B cell (primary cell): Measurements from ENCODE around the gene RIMS3. TPM values are rescaled to one million over a fixed set of nuclear protein-coding genes. Genes with fewer than 3 reads are reported as not detected.

Experiments used
- ATAC-seq: fragments of 200-7000 bp; cut with Tn5 transposase; one replicate; pipeline ENCODE4 v1.10.0; 2021; ENCODE audit warnings: low read depth, mild to moderate bottlenecking, moderate number of reproducible peaks, moderate library complexity
- CTCF ChIA-PET: fragments of 350-600 bp; sonication (Branson Sonifier 250); formaldehyde crosslinking; loops from one replicate; lab custom pipeline; 2021; ENCODE audit warnings: antibody characterized with exemption, inconsistent platforms; lab: Charles Lee
- POLR2A ChIA-PET: fragments of 350-600 bp; sonication (Branson Sonifier 250); formaldehyde crosslinking; loops from one replicate; lab custom pipeline; 2021; ENCODE audit warnings: antibody characterized with exemption; lab: Charles Lee
- DNase-seq: peaks from one replicate; pipeline ENCODE4 v3.0.0; 2013
- H2AFZ ChIP-seq: 2 replicates; pipeline ENCODE4 v1.6.1; 2012; ENCODE audit warnings: mild to moderate bottlenecking, low read depth, low read length; ENCODE audit not compliant: insufficient read depth, poor library complexity, severe bottlenecking
- H3K27ac ChIP-seq, 2 donors: 1 replicate in 1 of 2; 2 replicates in 1 of 2; pipeline ENCODE4 v1.5.1; 2012 to 2013; ENCODE audit warnings: low read length in 2 of 2, mild to moderate bottlenecking in 2 of 2, moderate library complexity in 1 of 2
- H3K27me3 ChIP-seq, 4 experiments: fragments of 200-600 bp in 1 of 4; sonication (generic) in 1 of 4; replicated peaks in 1 of 4; 1 replicate in 2 of 4; 2 replicates in 2 of 4; pipeline versions ENCODE4 v1.6.1 to v1.7.0; 2013 to 2016; ENCODE audit warnings: low read length in 3 of 4, mild to moderate bottlenecking in 2 of 4, mixed read lengths in 1 of 4, moderate library complexity in 1 of 4; ENCODE audit not compliant: insufficient read depth in 4 of 4, control insufficient read depth in 3 of 4; ENCODE audit errors: control extremely low read depth in 1 of 4
- H3K36me3 ChIP-seq, 2 experiments: replicated peaks in 1 of 2; 1 replicate in 1 of 2; 2 replicates in 1 of 2; pipeline versions ENCODE4 v1.6.1 to v1.7.1; 2013; ENCODE audit warnings: low read length in 1 of 2; ENCODE audit not compliant: insufficient read depth in 2 of 2, control insufficient read depth in 1 of 2; ENCODE audit errors: control extremely low read depth in 1 of 2, extremely low read depth in 1 of 2
- H3K4me1 ChIP-seq, 2 donors: fragments of 200-600 bp in 1 of 2; sonication (generic) in 1 of 2; 1 replicate in 1 of 2; 2 replicates in 1 of 2; pipeline versions ENCODE4 v1.5.1 to v1.6.1; 2013 to 2017; ENCODE audit warnings: low read length in 2 of 2; ENCODE audit not compliant: control insufficient read depth in 2 of 2, insufficient read depth in 2 of 2
- H3K4me2 ChIP-seq: replicated peaks from 2 replicates; pipeline ENCODE3; 2012; ENCODE audit warnings: mild to moderate bottlenecking, low read depth, low read length; ENCODE audit not compliant: poor library complexity, severe bottlenecking
- H3K4me3 ChIP-seq, 5 experiments: fragments of 200-600 bp in 1 of 5; sonication (generic) in 1 of 5; 1 replicate in 3 of 5; 2 replicates in 2 of 5; pipeline versions ENCODE4 v1.5.1 to v1.7.0; 2011 to 2016; ENCODE audit warnings: low read length in 4 of 5, mild to moderate bottlenecking in 4 of 5, low read depth in 2 of 5, control low read depth in 1 of 5, moderate library complexity in 1 of 5; ENCODE audit not compliant: insufficient read depth in 1 of 5; ENCODE audit errors: control extremely low read depth in 1 of 5, extremely low read depth in 1 of 5
- H3K79me2 ChIP-seq: fragments of 200-600 bp; sonication (generic); one replicate; pipeline ENCODE4 v1.6.0; 2016; ENCODE audit warnings: low read length; ENCODE audit not compliant: control insufficient read depth, insufficient read depth
- H3K9ac ChIP-seq: fragments of 200-600 bp; sonication (generic); 2 replicates; pipeline ENCODE4 v1.6.1; 2017; ENCODE audit warnings: mild to moderate bottlenecking, low read length, moderate library complexity
- H3K9me3 ChIP-seq, 3 donors: one replicate each; pipeline versions ENCODE4 v1.6.1 to v1.7.1; 2013; ENCODE audit warnings: low read length in 2 of 3; ENCODE audit not compliant: control insufficient read depth in 2 of 3, insufficient read depth in 1 of 3; ENCODE audit errors: control extremely low read depth in 1 of 3
- H4K20me1 ChIP-seq: 2 replicates; pipeline ENCODE4 v1.6.0; 2012; ENCODE audit warnings: mild to moderate bottlenecking, low read length; ENCODE audit not compliant: insufficient read depth, control insufficient read depth, poor library complexity, severe bottlenecking
- H3K27ac Mint-ChIP-seq: one replicate; pipeline ENCODE4 v1.8.0; 2021; ENCODE audit warnings: mixed read lengths
- H3K27me3 Mint-ChIP-seq: one replicate; pipeline ENCODE4 v1.8.0; 2021; ENCODE audit warnings: mixed read lengths
- H3K4me1 Mint-ChIP-seq: one replicate; pipeline ENCODE4 v1.8.0; 2021; ENCODE audit warnings: mixed read lengths
- H3K4me3 Mint-ChIP-seq: one replicate; pipeline ENCODE4 v1.8.0; 2021; ENCODE audit warnings: mixed read lengths
- H3K9me3 Mint-ChIP-seq: one replicate; pipeline ENCODE4 v1.8.0; 2022; ENCODE audit warnings: mixed read lengths; ENCODE audit not compliant: insufficient read depth
- EZH2 ChIP-seq: IDR thresholded peaks from 2 replicates; pipeline ENCODE4 v1.6.1; 2012; ENCODE audit warnings: borderline replicate concordance, low read depth, mild to moderate bottlenecking, moderate library complexity, low read length; ENCODE audit not compliant: insufficient read depth, poor library complexity, severe bottlenecking
- WGBS: methylation state at CpG from one replicate; pipeline ENCODE4 v1.1.5; 2013; ENCODE audit warnings: missing lambda C conversion rate; ENCODE audit not compliant: insufficient coverage; 5-methylcytosine and 5-hydroxymethylcytosine counted together
- intact Hi-C: fragments of 100-400 bp; cut with micrococcal nuclease; formaldehyde crosslinking; loops from one replicate; pipeline ENCODE4 v1.10.0; 2022
- polyA plus RNA-seq: library from polyadenylated mRNA; depleted of rRNA; stranded (reverse); fragments of >200 nt; gene quantifications from 2 replicates; pipeline ENCODE4 v1.2.3, GENCODE V29; 2012
- total RNA-seq, 2 donors: library from RNA; stranded (reverse); fragments of 120-200 nt in 1 of 2; gene quantifications; 1 replicate in 1 of 2; 2 replicates in 1 of 2; pipeline versions ENCODE4 v1.2.3 to v1.2.4, GENCODE V29; 2013 to 2022
- TF ChIP-seq, protein P1 (sequence below): fragments of 200-600 bp; IDR thresholded peaks from one replicate; pipeline ENCODE4 v1.8.0; 2022; ENCODE audit warnings: antibody characterized with exemption, mild to moderate bottlenecking

RIMS3 gene
- total and polyA plus RNA-seq, 2 donors (not counting 1 experiment from before 2014, with no cell fraction given) = 1.1 to 5.4 TPM

DNA sequence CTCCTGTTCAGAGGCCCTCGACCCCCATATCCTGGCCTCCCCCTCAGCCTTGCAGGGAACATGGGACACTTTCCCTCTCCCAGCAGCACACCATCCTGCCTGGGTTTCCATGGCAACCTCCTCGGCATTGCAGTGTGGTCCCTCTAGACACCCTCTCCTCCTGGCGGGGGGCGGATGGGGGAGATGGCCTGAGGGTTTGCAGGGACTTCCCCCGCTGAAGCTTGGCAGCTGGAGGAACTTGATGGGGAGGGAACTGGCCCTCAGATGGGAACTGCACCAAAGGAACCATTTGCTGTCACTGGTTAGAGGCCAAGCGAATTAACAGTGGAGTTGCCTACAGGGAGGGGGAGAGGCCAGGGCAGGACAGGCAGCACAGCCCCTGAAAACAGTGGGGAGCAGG, 28.7 kb downstream of the RIMS3 start:
- Histone ChIP-seq H2AFZ (no peak overlapping the region), H3K79me2 (no peaks in the 10 kb centered on the region), H3K4me1 (peaks cover 10 to 15% of the 10 kb centered on the region in 2 donors), H3K27ac (no peak overlapping the region), H3K4me3 (no peak overlapping the region), H3K4me2 (no peak overlapping the region), H3K9me3 (peaks cover 0 to 9% (median 0%) of the 10 kb centered on the region in 3 donors), H3K36me3 (no peaks in the 10 kb centered on the region), H3K9ac (no peak overlapping the region), H4K20me1 (no peaks in the 10 kb centered on the region), H3K27me3 (no peaks in the 10 kb centered on the region)
- ATAC-seq (no peak), DNase-seq (no peak)
- Mint-ChIP-seq H3K27ac (no peak overlapping the region), H3K9me3 (no peaks in the 10 kb centered on the region), H3K4me3 (no peak overlapping the region), H3K4me1 (peaks cover 12% of the 10 kb centered on the region), H3K27me3 (no peaks in the 10 kb centered on the region)
- WGBS = 70% methylated on average over 4 of the region's 6 CpGs
- ChIA-PET CTCF (no interaction called here), POLR2A (no interaction called here)
- intact Hi-C loops = no loop called here
- TF ChIP-seq EZH2 = no peak
- TF ChIP-seq, protein P1, sequence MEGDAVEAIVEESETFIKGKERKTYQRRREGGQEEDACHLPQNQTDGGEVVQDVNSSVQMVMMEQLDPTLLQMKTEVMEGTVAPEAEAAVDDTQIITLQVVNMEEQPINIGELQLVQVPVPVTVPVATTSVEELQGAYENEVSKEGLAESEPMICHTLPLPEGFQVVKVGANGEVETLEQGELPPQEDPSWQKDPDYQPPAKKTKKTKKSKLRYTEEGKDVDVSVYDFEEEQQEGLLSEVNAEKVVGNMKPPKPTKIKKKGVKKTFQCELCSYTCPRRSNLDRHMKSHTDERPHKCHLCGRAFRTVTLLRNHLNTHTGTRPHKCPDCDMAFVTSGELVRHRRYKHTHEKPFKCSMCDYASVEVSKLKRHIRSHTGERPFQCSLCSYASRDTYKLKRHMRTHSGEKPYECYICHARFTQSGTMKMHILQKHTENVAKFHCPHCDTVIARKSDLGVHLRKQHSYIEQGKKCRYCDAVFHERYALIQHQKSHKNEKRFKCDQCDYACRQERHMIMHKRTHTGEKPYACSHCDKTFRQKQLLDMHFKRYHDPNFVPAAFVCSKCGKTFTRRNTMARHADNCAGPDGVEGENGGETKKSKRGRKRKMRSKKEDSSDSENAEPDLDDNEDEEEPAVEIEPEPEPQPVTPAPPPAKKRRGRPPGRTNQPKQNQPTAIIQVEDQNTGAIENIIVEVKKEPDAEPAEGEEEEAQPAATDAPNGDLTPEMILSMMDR = no peak

GRCh38 chr1:40635763-40636500, 29.6 kb downstream of the RIMS3 start:
- POLR2A ChIA-PET = no interaction called here
- WGBS = 97% methylated on average over 20 of the region's 25 CpGs
- no peak for DNase-seq

More at GRCh38 chr1:40635763-40636500, 29.6 kb downstream of the RIMS3 start:
- no peak overlapping the region for H3K27ac Mint-ChIP-seq
- Histone ChIP-seq H3K27me3 (no peaks in the 10 kb centered on the region), H3K27ac (no peak overlapping the region), H3K79me2 (no peaks in the 10 kb centered on the region), H3K9ac (no peak overlapping the region), H2AFZ (no peak overlapping the region), H4K20me1 (no peaks in the 10 kb centered on the region), H3K4me1 (peaks cover 10 to 15% of the 10 kb centered on the region in 2 donors), H3K4me3 (no peak overlapping the region), H3K4me2 (no peak overlapping the region), H3K36me3 (no peaks in the 10 kb centered on the region), H3K9me3 (peaks cover 0 to 9% (median 0%) of the 10 kb centered on the region in 3 donors)
- no peak overlapping the region for H3K4me3 Mint-ChIP-seq
- intact Hi-C loops = no loop called here
- no peak for ATAC-seq
- H3K27me3 Mint-ChIP-seq = no peaks in the 10 kb centered on the region
- H3K9me3 Mint-ChIP-seq = no peaks in the 10 kb centered on the region
- CTCF ChIA-PET = interaction anchor here (0.6 to 0.8 kb wide), 2 partner anchors 218 to 324 kb away, joined by 3 to 4 read pairs; no protein-coding TSS in a partner anchor
- peaks cover 12% of the 10 kb centered on the region for H3K4me1 Mint-ChIP-seq
- TF ChIP-seq EZH2 = no peak
- TF ChIP-seq, protein P1 = no peak
